Heart left ventricle (tissue), 16 donors: ENCODE results near the gene PCDHGB1. TPM values are rescaled to one million over a fixed set of nuclear protein-coding genes. Genes with fewer than 3 reads are reported as not detected.

Experiments
- ATAC-seq, 4 donors: fragments of 200-7000 bp; cut with Tn5 transposase; one replicate each; pipeline ENCODE4 v1.9.1; 2020 to 2022; ENCODE audit warnings: moderate library complexity in 4 of 4, mild to moderate bottlenecking in 3 of 4, moderate number of reproducible peaks in 1 of 4
- DNase-seq, 5 donors: peaks; one replicate each; pipeline ENCODE4 v3.0.0-alpha.2; 2020
- H3K27ac ChIP-seq, 12 donors: fragments of 200-600 bp; sonication (generic) in 4 of 12; one replicate each; pipeline versions ENCODE4 v1.5.0 to v1.8.0; 2016 to 2022; ENCODE audit warnings: mild to moderate bottlenecking in 2 of 12
- H3K27me3 ChIP-seq, 9 donors: fragments of 200-600 bp; sonication (generic) in 2 of 9; one replicate each; pipeline versions ENCODE4 v1.5.1 to v1.8.0; 2016 to 2022; ENCODE audit warnings: mild to moderate bottlenecking in 3 of 9
- H3K36me3 ChIP-seq, 9 donors: fragments of 200-600 bp; sonication (generic) in 2 of 9; one replicate each; pipeline versions ENCODE4 v1.5.0 to v1.8.0; 2018 to 2022; ENCODE audit warnings: mild to moderate bottlenecking in 2 of 9
- H3K4me1 ChIP-seq, 12 donors: fragments of 200-600 bp; sonication (generic) in 4 of 12; one replicate each; pipeline versions ENCODE4 v1.5.0 to v1.8.0; 2016 to 2022; ENCODE audit warnings: mild to moderate bottlenecking in 3 of 12
- H3K4me3 ChIP-seq, 12 donors: fragments of 200-600 bp; sonication (generic) in 4 of 12; one replicate each; pipeline versions ENCODE4 v1.5.0 to v1.8.0; 2017 to 2022; ENCODE audit warnings: mild to moderate bottlenecking in 9 of 12, moderate library complexity in 4 of 12
- H3K9me3 ChIP-seq, 12 donors: fragments of 200-600 bp; sonication (generic) in 4 of 12; one replicate each; pipeline versions ENCODE4 v1.5.0 to v1.8.0; 2016 to 2022; ENCODE audit warnings: mild to moderate bottlenecking in 1 of 12
- CTCF ChIP-seq, 12 donors: fragments of 200-600 bp; sonication (generic) in 4 of 12; IDR thresholded peaks; one replicate each; pipeline versions ENCODE4 v1.5.0 to v1.8.0; 2018 to 2022; ENCODE audit warnings: antibody characterized with exemption in 12 of 12, mild to moderate bottlenecking in 5 of 12
- POLR2A ChIP-seq, 2 donors: fragments of 450-650 bp; IDR thresholded peaks; one replicate each; pipeline ENCODE4 v1.6.1; 2017; ENCODE audit warnings: antibody characterized with exemption in 2 of 2, mild to moderate bottlenecking in 2 of 2, moderate library complexity in 2 of 2
- WGBS, 4 donors: extraction: QIAGEN DNeasy Blood & Tissue Kit in 2 of 4; methylation state at CpG; one replicate each; pipeline versions ENCODE4 v1.1.5 to v1.1.7; 2013 to 2018; 5-methylcytosine and 5-hydroxymethylcytosine counted together
- intact Hi-C, 10 donors: fragments of 100-400 bp; cut with DNase I; formaldehyde crosslinking; loops; one replicate each; pipeline versions ENCODE4 v1.11.1 to v1.14.2; 2022
- polyA plus RNA-seq, 2 donors: library from polyadenylated mRNA; stranded (reverse); fragments of 200-250 nt; gene quantifications; one replicate each; pipeline ENCODE4 v1.2.3, GENCODE V29; 2013
- total RNA-seq, 9 donors: library from RNA; depleted of rRNA in 2 of 9; stranded (reverse); fragments of >200 nt in 2 of 9; fragmentation: NEBNext Ultra II Directional in 3 of 9; extraction: Animal tissue kit (Norgen Biotek cat#: 25700) in 3 of 9; gene quantifications; one replicate each; pipeline versions ENCODE4 v1.1.0 to v1.2.4, GENCODE V29; 2016 to 2023
- donor health status: ischemic (EF 13 %, LVEDD 7.1; RV severe dilation, severe dysfunction).
- donor health status: healthy with polysubstance abuse.
- donor health status: DM: no; HTN: yes; CAD: no.
- donor health status: DM: no; HTN: no; CAD: no.
- donor health status: ischemic (EF 25% LVEDD 6.9; RV normal size, moderate dysfunction).
- donor health status: ischemic (EF 25% LVEDD 5.7; RV mildly dilated, moderate dysfunction).
- donor health status: healthy.
- donor health status: DM: yes; HTN: yes; CAD: no.
- donor health status: ischemic (EF 35%, LVEDD 5.7; RV mildly dilated, moderate dysfunction).
- donor health status: nonischemic (EF 11% LVEDD 7.7; RV severe dilation, severe dysfunction).
- donor health status: DM: yes; HTN: yes; CAD: no.
- donor health status: PGD.
- donor health status: ischemic (EF 29% LVEDD 5.4; RV normal size, mild dysfunction).
- donor health status: nonischemic (EF 23%, LVEDD 6.1; RV moderate dilation, normal function).

PCDHGB1 gene
- total and polyA plus RNA-seq, 11 donors, result 0.85 to 11.9 (median 8.6) TPM

GRCh38 chr5:141342773-141343172 lies 7.1 kb upstream of the PCDHGB1 start:
- WGBS, 4 donors, result 16 to 21% (median 17%) methylated on average over 1 of the region's 1 CpG
- ATAC-seq (peak; percentile 50 to 69 (median 59)), DNase-seq (no peak)
- peaks cover 0 to 10% (median 0%) of the 10 kb centered on the region in 12 donors for H3K4me1 ChIP-seq
- H3K27me3 ChIP-seq, result peaks cover 0 to 28% (median 0%) of the 10 kb centered on the region in 9 donors
- H3K27ac ChIP-seq, result peak overlapping the region; percentile 55 to 82 (median 72)
- TF ChIP-seq CTCF (IDR thresholded peaks at IDR 0.05), result no peak
- no peak for TF ChIP-seq POLR2A (IDR thresholded peaks at IDR 0.05)
- intact Hi-C loops, result loop anchor here in 3 of 10 donors (5.0 to 10.0 kb wide), 4 partner anchors 62 to 220 kb away; partner anchors contain the start of genes PCDHGA9 (in 1 of the 3) and PCDHGB6 (in 1 of the 3)
- peaks cover 0 to 4% (median 0%) of the 10 kb centered on the region in 9 donors for H3K36me3 ChIP-seq
- peak overlapping the region in 10 of 12 donors; percentile 21 to 61 (median 46) for H3K4me3 ChIP-seq
- H3K9me3 ChIP-seq, result peaks cover 0 to 97% (median 47%) of the 10 kb centered on the region in 12 donors

- Histone ChIP-seq H3K27me3 (peaks cover 0 to 28% (median 0%) of the 10 kb centered on the region in 9 donors), H3K36me3 (peaks cover 0 to 7% (median 0%) of the 10 kb centered on the region in 9 donors), H3K4me1 (peaks cover 0 to 8% (median 0%) of the 10 kb centered on the region in 12 donors), H3K4me3 (peak within 1 kb of the TSS in 11 of 12 donors; percentile 32 to 64 (median 50)), H3K27ac (peak within 1 kb of the TSS; percentile 57 to 82 (median 72)), H3K9me3 (peaks cover 0 to 97% (median 46%) of the 10 kb centered on the region in 12 donors)
- no peak for TF ChIP-seq POLR2A (IDR thresholded peaks at IDR 0.05)
- TF ChIP-seq CTCF (IDR thresholded peaks at IDR 0.05), result peak; percentile 34 to 61 (median 54)
- ATAC-seq, result peak; percentile 58 to 63 (median 62)
- peak in 2 of 5 donors; percentile 46 to 56 for DNase-seq
- intact Hi-C loops, result loop anchor here in 3 of 10 donors (5.0 to 10.0 kb wide), 4 partner anchors 61 to 219 kb away; partner anchors contain the start of genes PCDHGA9 (in 1 of the 3) and PCDHGB6 (in 1 of the 3)
- WGBS, 4 donors, result 17 to 22% (median 19%) methylated on average over 9 of the region's 9 CpGs
Observed at GRCh38 chr5:141343242-141343952, 6.5 kb upstream of the PCDHGB1 start, which contains the start of gene PCDHGA3. TSS of gene PCDHGA3 (plus strand) at chr5:141343829. CDS start at chr5:141344034, 205 bp downstream.

- intact Hi-C loops, result loop anchor here in 3 of 10 donors (5.0 to 10.0 kb wide), 4 partner anchors 61 to 218 kb away; partner anchors contain the start of genes PCDHGA9 (in 1 of the 3) and PCDHGB6 (in 1 of the 3)
- WGBS, 4 donors, result 18 to 22% (median 20%) methylated on average over 28 to 31 of the region's 31 CpGs
- DNase-seq (no peak), ATAC-seq (peak in 3 of 4 donors; percentile 13 to 46 (median 35))
- peaks cover 0 to 25% (median 0%) of the 10 kb centered on the region in 9 donors for H3K27me3 ChIP-seq
- H3K4me1 ChIP-seq, result peaks cover 0 to 8% (median 0%) of the 10 kb centered on the region in 12 donors
- TF ChIP-seq POLR2A (IDR thresholded peaks at IDR 0.05) (no peak), CTCF (IDR thresholded peaks at IDR 0.05) (no peak)
- H3K4me3 ChIP-seq, result peak overlapping the region in 11 of 12 donors; percentile 32 to 64 (median 50)
- H3K27ac ChIP-seq, result peak overlapping the region; percentile 55 to 82 (median 72)
- peaks cover 0 to 7% (median 0%) of the 10 kb centered on the region in 9 donors for H3K36me3 ChIP-seq
- peaks cover 0 to 97% (median 43%) of the 10 kb centered on the region in 12 donors for H3K9me3 ChIP-seq
Observed at GRCh38 chr5:141343953-141344463, 5.9 kb upstream of the PCDHGB1 start.
